ENCODE results near the gene LTA.
"Not testable (repeated sequence)": the region's sequence is repeated elsewhere in the genome, so short reads cannot be mapped to it uniquely, and the experiment has no call there.

Gene LTA

DNA sequence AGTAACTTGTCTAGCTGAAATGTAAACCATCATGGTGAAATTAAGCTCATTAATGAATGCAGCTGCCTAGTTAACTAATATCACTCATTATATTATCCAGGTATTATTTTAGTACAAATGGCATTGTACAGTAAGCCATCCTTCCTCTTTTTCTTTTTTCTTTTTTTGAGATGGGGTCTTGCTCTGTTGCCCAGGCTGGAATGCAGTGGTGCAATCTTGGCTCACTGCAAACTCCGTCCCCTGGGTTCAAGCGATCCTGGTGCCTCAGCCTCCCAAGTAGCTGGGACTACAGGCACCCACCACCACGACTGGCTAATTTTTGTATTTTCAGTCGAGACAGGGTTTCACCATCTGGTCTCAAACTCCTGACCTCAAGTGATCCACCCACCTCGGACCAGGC is 18.6 kb downstream of the LTA start:
- not testable (repeated sequence) for DNase-seq

DNA sequence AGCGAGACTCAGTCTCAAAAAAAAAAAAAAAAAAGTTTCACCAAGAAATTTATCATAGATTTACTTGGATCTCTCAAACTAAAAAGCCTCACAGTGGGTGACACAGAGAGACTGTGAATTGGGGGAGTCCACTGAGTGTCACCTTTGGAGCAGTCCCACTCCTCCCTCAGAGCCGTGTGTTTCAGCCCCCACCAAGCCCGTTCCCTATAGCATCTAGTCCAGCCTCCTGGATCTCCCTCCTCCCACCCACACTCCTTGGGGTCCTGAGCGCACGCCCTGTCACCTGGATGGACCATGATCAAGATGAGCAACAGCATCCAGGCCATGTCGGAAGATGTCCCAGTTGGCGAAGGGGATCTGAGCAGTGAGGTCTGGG is 20.3 kb downstream of the LTA start:
- no peak for DNase-seq

DNA sequence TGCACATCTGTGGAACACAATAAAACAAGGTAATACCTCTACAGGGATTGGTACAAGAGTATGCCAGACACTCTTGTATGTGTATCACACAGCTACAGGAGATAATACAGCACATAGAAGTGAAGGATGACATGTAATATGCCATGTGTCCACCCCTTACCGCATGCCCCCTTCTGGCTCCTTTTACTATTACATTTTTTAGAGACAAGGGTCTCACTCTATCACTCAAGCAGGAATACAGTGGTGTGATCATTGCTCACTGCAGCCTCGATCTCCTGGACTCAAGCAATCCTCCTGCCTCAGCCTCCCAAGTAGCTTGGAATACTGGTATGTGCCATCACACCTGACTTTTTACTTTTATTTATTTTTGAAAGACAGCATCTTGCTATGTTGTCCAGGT is 24.9 kb downstream of the LTA start:
- no peak for DNase-seq

DNA sequence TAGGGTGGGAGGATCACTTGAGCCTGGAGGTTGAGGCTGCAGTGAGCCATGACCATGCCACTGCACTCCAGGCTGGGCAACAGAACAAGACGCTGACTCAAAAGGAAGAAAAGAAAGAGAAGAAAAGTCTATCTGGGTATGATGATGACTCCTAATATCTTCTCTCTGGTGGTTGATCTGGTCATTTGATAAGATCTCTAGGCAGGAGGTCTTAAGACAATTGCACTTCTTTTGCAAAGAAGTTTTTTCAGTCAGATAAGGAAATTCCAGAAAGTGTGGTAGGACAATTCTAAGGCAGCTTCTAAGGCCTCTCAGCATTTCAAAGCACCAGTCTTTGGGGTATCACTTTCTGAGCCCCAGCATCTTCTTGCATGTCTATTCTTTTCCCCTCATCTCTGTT is 35.2 kb downstream of the LTA start:
- no peak for DNase-seq

DNA sequence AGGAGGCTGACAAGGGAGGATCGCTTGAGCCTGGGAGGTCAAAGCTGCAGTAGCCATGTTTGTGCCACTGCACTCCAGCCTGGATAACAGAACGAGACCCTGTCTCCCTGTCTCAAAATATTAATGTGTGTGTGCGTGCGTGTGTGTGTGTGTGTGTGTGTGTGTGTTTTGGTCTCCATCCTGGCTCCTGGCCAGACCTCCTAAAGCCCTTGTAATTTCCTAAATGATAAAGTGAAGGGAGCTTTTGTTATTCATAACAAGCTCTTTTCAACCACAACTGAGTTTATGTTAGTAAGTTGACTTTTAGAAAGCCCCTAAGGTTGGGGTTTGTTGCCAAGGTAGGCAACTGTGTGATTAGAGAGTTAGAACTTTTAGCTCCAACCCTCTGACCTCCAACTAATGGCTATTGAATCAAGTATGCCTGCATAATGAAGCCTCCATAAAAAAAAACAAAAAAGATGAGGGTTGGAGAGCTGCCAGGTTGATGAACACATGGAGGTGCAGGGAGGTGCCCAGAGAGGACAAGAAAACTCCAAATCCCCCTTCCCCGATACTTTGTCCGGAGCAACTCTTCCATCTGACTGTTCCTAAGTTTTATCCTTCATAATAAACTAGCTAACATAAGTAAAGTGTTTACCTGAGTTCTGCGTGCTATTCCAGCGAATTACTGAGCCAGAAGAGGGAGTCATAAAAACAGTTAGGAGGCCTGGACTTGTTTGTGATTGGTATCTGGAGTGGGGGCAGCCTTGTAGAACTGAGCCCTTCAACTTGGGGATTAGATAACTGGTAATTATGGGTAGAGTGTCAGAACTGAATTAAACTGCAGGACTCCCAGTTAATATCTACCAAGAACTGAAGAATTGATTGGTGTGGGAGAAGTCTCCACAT is 37.7 kb downstream of the LTA start:
- no peak for DNase-seq

DNA sequence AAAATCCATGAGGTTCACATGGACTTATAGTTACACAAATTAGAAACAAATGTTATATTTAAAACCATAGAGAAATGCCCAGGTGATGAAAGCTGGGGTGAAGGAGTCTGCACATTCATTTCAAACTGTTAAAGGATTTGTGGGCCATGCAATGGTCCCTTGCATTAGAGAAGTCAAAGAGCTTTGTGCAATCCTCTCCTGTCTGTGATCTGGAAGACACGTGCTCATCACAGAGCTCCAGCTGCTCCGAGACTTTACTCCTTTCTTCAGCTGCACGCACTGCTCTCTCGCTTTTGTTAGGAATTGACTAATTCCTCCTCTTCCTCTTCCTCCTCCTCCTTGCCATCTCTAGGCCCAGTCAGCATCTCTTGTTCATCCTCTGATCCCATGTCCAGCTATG is 38.9 kb downstream of the LTA start:
- DNase-seq, result no peak

DNA sequence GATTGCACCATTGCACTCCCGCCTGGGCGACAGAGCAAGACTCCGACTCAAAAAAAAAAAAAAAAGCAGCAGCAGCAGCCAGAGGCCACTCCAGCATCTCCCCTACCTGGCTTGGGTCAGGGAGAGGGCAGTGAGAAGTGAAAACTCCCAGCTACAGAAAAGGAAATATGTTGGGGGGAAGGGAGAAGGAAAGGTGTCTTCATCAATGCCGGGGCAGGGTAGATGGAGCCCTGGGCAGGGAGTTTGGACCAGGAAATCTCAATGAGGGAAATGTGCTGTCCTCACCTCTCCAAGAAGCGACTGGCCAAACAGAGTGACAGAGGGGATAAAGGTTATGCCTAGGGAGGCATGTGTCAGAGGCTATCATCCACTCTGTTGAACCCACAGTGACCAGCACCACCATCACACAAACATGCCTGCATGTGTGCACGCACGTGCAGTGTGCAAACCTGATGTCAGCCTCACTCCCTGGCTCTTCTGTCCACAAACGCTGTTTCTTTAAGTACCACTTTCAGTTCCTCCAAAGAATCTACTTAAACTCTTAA is 42.1 kb downstream of the LTA start:
- DNase-seq, result no peak

DNA sequence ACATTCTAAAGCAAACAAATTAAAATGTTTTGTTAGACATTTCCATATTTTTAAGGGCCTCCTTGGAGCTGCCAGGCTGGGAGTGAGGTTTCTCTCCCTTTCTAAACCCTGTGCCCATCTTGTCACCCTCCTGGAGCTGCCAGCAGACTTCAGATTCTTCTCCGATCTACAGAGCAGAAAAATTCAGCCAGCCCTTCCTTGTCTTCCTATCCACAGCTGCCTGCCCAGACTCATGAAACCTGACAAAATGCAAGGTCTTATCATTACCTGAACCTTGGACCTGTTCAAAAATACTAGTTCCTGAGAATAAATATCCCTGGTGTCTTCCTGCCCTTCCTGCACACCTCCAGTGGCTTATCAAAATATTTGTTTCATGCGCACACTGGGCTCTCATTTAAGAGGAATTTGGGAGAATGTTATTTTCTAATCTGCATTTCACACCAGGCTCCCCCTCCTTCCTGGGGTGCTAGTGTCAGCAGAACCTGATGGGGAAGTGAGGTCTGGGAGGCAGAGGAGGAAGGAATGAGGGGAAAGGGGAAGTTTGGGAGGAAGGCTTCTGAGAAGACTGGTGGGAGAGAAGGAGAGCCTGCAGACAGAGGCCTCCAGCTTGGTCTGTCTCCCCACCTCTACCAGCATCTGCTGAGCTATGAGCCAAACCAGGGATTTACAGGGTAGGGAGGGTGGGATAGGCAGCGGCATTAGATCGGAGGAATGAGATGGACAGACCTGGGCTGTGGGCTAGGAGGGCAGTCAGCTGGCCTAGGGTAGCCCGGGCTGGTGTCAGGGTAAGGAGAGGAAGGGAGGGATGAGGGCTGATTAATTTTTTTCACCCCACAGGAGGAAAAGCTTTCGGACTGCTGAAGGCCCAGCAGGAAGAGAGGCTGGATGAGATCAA is 42.8 kb downstream of the LTA start, which contains the start of gene AIF1:
TSS of gene AIF1 (plus strand) at position 551 of the 895 bp plus-strand sequence. CDS start at position 647, 96 bp downstream.
- DNase-seq, result no peak

DNA sequence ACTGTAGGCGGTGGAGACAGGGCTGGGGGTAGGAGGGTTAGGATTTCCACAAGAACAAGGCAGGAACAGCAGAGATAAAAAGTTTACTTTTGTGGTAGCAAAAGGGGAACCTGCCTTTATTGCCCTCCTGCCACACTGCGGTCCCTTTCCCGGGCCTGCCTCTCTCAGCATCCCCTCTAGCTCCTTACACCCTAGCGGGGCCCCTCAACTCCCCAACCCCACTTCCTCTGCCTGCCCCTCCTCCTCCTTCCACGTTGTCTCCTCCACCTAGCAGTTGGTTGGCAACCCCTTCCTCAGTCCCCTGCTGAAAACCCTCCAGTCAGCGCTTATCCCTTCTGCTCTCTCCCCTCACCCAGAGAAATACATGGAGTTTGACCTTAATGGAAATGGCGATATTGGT is 43.7 kb downstream of the LTA start:
- DNase-seq, result no peak

DNA sequence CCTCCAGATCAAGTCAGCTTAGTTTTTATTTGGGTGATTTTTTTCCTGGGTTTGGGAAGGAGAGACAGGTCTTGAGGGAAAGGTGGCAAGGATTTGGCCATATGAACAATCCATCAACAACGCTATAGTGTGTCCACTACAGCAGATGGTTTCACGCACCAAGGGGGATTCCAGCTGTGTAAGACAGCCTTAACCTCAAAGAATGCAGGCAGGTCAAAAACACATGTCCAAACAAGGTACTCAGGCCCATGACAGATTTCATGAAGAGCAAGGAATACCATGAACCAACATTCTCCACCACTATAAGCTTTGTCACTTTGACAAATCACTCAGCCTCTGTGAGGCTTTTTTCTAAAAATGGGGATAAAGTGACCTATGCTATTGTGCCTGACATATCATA is 44.9 kb downstream of the LTA start:
- no peak for DNase-seq

DNA sequence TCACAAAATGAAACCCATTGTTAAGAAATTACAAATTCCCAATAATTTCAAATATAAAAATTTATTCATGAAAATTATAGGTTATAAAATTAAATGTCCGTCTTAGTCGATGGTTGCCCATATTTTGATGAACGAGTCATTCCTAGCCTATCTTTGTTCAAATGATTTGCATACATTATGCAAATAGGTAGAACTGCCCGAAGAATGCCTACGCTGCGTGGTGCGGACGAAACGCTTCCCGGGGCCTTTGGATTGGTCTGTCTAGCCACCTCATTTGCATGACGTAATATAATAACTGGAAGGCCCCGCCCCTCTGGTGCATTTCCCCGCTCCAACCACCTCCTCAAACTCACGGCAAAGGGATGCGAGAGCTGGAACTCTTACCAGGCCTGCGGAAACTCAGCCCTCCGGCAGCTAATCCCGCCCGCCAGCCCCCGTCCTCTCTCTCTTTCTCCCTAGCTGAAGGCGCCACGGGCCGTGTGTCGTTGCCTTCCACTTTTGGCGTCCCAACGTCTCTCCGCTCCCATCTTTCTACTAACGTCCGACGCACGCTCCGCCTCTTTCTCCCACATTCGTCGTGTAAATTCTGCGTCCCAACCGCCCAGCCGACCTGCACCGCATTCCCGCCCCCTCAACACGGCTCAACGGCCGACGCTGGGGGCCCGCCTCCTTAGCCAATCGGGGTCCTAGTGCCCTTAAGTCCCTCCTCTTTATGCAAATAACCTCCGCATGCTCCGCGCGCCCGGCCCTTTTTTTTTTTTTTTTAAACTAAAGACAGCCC is 47.9 kb downstream of the LTA start:
- DNase-seq, result peak; percentile 98

DNA sequence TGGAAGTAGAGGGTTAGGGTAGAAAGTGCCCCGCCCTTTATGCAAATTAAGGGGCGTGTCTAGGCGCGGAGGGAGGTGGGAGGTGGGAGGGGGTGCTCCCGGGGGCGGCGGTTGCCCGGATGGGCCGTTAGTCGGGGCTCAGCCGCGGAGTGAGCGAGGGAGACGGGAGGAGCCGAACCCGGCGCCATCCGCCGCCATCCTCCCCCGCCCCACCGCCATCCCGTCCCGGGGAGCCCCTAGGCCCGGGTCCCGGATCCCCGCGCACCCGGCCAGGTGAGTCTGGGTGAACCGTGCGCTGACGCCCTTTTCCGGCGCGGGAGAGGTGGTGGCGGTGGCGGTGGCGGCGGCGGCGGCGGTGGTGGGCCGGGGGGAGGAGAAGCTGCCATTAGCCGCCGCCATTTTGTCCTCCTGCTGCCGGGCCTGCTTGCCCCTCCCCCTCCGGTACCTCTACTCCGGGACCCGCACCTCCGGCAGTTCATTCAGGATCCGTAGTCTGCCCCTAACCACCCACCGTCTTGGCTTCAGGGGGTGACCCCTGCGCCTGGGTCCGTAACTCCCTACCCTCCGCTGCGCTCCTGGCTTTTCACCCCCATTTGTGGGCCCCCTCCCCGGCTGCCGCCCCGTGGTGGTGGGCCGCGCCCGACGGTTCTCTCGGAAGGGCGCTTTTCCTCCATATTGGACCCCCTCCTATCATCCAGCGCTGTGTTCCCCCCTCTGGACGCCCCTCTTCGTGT is 48.7 kb downstream of the LTA start, which contains the start of gene PRRC2A:
TSS of gene PRRC2A (plus strand) at position 130 of the 734 bp plus-strand sequence. CDS start 2,075 bp downstream, outside the sequence.
- no peak for DNase-seq

DNA sequence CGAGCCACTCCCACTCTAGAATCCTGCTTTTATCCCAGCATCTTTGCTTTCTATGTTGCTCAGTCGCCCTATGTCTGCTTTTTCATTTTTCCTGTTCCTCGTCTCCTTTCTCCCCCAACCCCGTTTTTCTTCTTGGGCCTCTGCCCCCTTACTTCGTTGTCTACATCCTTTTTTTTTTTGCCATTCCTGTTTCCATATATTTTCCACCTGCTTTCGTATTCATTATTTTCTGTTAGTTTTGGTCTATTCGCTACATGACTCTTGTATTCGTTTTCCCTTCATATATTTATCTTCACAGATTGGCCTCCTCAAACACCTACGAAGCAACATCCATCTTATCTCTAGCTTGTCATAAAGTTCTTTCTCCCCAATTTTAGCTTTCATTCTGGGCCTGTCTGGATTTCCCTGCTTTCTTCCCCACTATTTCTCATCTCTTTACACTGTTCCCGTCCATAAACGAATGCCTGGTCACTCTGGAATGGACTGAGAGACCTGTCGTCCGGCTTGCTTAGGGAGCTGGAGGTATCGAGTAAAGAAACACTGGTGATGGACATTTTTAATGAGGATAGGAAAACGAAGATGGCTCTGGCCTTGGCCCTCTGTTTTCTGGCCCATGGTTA is 49.3 kb downstream of the LTA start:
- no peak for DNase-seq

DNA sequence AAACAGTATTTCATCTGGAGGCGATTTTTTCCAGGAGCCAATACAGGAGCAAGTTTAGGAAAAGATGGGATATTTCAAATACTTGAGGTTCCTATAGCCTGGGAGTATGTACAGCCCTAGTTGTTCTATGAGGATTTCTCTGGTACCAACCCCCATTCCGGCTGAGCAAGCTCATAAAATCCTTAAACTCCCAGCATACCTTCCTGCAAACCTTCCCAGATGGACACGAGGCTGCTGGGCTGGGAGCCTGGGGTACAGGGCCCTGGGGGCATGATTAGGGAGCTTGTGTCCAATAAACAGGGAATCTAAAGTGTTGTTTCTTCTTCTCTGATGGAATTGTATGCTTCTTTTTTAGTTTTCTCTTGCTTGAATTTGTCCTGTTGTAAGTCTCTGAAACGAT is 49.9 kb downstream of the LTA start:
- DNase-seq, result no peak

DNA sequence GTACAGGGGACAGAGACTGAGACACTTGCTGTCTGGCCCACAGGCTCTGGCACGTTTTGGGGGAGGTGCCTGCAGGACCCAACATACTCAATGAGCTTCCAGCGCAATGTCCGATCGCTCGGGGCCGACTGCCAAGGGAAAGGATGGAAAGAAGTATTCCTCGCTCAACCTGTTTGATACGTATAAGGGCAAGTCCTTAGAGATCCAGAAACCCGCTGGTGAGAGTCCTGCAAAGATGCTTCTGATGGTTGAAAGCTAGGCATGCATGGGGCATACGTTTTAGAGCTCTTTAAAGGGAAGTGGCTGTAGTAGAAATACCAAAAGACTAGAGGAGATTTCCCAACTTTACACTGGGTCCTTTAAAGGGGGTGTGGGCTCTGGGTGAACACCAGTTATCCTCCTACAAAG is 50.6 kb downstream of the LTA start:
- DNase-seq, result no peak

Measured in activated effector memory CD4-positive, alpha-beta T cell treated with anti-CD3 and anti-CD28 coated beads, Interleukin-2, amount 50 U/mL, for 16 hours (primary cell).